GM18867 (cell line): Measurements from ENCODE around the gene SCPEP1.

ENCODE experiments used
- ATAC-seq: cut with Tn5 transposase; IDR thresholded peaks from one replicate; pipeline ENCODE4 v1.9.1; 2021; ENCODE audit warnings: mild to moderate bottlenecking, moderate library complexity; ENCODE audit not compliant: unreplicated experiment

Gene SCPEP1

DNA sequence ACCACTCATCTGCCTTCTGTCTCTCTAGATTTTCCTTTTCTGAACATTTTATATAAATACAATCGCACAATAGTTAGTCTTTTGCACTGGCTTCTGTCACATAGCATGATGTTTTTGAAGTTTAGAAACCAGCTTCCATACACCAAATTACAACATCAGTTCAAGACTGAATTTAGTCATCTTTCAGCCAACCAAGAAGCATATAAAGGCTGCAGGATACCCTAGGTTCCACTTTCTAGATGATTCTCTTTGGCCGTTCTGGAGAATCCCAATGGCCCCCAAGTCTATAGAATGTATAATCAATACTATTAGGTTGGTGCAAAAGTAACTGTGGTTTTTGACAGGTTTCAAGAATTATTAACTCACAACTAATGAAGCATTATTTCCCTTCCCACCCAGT lies 19.4 kb downstream of the SCPEP1 start:
- no peak for ATAC-seq

DNA sequence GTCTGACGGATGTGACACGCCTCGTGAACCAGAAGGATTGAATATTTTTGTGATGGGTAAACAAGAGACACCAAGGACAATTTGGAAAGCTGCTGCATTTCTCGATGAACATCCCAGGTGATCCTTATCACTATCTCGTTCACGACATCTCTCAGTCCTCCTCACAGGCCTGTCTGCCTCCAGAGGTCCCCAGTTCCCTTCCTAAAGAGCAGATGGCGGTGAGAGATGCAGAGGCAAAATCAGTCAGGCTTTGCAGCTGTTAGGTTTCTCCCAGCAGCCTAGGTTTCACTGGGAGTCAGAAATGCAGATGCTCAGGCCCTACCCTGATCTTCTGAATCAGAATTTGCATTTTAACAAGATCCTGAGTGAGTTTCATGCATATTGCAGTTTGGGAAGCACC lies 23.6 kb downstream of the SCPEP1 start:
- no peak for ATAC-seq

- ATAC-seq: no peak
Measured at GRCh38 chr17:57002904-57003303, 25.0 kb downstream of the SCPEP1 start.

DNA sequence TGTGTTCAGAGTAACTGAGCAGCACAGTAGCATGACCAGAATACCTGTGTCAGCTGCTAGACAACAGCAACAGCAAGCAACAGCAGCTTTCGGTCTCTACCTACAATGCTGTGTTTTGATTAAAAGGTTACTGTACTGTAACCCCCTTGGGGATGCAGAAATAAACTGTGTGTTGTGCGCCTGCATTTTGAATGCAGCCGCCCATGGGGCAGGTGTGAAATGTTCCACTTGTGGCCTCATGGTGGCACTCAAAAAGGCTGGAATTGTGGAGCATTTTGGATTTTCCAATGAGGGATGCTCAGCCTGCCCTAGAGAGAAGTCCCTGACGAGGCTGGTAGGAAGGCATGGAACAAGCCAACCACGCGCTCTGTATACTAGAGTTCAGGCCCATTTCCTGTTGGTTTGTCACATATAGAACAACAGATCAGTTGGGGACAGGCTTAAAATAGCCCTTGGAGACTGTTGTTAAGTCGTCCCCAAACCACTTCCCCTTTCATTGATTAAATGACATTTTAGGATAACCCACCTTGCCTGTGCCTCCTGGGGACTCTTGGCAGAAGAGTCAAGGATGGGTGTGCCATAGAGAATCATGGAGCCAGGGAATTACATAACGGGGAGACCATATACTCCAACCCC lies 27.1 kb downstream of the SCPEP1 start:
- ATAC-seq: peak; percentile 78

- no peak for ATAC-seq
Measured at GRCh38 chr17:57006040-57006439, 28.1 kb downstream of the SCPEP1 start.

- ATAC-seq: no peak
Measured at GRCh38 chr17:57008958-57009357, 31.0 kb downstream of the SCPEP1 start.

GRCh38 chr17:57009737-57010445 lies 32.0 kb downstream of the SCPEP1 start:
- ATAC-seq: peak; percentile 54

DNA sequence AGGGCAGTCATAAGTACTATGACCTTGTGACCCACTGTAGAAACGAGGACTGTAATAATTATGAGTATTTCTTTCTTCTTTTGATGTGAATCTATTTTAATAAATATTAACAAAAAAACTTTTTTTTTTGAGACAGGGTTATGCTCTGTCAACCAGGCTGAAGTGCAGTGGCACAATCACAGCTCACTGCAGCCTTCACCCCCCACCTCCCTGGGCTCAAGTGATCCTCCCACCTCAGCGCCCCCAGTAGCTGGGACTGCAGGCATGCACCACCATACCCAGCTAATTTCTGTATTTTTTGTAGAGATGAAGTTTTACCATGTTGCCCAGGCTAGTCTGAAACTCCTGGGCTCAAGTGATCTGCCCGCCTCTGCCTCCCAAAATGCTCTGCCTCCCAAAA lies 32.6 kb downstream of the SCPEP1 start:
- no peak for ATAC-seq

DNA sequence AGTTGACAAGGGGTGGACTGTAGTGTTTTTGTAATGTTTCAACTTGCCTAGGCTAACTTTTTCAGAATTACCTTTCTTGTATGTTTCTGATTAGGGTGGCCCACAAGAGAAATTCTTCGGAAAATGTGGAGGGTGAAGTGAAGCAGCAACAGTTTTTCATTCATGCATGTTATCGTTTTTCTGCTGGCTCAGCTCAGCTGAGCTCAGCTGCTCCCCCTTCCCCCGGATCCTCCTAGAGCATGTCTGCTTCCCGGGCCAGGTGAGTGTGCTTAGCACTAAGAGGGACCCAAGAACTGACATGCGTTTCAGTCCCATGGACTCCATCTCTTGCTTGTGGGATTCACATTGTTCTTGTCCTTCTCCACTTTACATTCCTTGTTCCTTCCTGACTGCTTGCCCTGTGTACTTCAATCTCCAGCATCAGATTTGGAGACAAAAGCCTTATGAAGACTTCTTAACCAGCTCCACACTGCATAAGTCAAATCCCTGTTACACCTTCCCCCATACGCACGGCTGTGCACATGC lies 33.6 kb downstream of the SCPEP1 start:
- no peak for ATAC-seq

GRCh38 chr17:57016071-57016763 lies 38.3 kb downstream of the SCPEP1 start:
- no peak for ATAC-seq

DNA sequence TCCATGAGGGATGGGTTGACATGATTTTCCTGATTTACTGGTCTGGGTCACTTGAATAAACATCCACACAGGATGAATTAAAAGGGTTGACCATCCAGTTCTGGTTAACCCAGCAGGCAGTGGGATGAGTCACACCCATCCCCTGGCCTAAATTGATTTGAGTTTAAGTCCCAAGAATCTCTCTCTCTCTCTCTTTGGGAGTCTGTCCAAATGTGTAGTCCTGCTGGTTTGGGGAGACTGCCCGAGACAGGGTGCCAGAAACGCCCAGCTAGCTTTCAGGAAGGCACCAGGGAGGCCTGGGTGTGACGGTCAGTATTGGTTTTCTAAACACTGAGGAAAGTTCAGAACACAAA lies 38.8 kb downstream of the SCPEP1 start:
- no peak for ATAC-seq

GRCh38 chr17:57017625-57018024 lies 39.7 kb downstream of the SCPEP1 start:
- no peak for ATAC-seq

- no peak for ATAC-seq
Measured at GRCh38 chr17:57020208-57020607, 42.3 kb downstream of the SCPEP1 start.

DNA sequence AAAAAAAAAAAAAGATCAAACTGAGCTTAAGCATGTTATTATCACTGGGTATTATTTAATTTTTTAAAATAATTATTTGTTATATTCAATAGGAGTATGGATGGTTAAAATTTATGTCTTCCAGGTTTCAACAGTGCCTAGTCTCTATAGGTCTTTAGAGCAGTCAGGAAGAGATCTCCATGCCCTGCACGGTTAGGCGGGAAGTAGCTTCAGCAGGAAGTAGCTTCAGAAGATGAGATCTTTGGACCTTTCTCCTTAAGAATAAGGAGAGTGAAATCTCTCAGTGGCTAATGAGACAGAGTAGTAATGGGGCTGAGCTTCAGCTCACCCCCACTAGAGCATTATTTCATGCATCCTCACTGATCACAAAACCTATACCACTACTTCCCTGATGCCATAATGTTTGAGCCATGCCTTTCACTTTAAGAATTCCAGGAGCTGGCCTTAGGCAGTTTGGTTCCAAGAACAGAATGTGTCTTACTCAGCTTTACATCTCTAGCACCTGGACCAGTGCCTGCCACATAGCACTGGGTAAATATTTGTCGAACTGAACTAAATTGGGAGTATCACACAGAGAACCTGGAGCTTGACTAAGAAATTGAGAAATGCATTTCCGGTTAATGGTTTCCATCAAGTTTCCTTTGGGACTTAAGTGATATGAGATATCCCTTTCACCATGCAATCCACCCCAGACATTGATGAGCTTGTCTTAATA lies 43.5 kb downstream of the SCPEP1 start:
- ATAC-seq: no peak

GRCh38 chr17:57025876-57026275 lies 47.9 kb downstream of the SCPEP1 start:
- no peak for ATAC-seq

GRCh38 chr17:57027852-57028251 lies 49.9 kb downstream of the SCPEP1 start:
- ATAC-seq: no peak

- no peak for ATAC-seq
Measured at GRCh38 chr17:57032343-57032742, 54.4 kb downstream of the SCPEP1 start.

GRCh38 chr17:57033296-57033695 lies 55.4 kb downstream of the SCPEP1 start:
- ATAC-seq: no peak

DNA sequence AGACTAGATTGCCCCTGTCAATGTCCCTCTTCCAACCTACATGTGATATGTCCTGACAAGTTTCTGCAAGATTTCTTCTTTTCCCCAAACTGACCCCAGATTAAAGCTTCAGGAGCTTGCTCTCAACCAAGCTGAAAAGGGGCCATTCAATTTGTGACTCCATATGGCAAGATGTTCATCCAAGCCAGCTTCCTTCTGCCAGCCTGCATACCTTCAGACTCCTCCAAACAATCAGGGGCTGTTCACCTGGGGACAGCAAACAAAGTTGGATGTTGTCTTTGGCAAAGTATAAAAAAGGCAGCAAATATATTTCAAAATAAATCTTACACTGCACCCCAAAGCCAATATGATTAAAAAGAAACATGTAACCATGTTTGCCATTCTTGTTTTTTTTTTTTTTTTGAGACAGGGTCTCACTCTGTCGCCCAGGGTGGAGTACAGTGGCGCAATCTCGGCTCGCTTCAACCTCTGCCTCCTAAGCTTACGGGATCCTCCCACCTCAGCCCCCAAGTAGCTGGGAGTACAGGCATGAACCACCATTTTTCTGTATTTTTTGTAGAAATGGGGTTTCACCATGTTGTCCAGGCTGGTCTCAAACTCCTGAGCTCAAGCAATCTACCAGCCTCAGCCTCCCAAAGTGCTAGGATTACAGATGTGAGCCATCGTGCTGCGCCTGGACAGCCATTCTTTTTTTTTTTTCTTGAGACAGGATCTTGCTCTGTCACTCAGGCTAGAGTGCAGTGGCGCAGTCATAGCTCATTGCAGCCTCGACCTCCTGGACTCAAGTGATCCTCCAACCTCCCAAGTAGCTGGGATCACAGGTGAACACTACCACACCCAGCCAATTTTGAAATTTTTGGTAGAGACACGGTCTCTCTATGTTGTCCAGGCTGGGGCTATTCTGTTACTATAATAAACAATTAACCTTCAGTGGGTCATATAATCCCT lies 57.1 kb downstream of the SCPEP1 start:
- no peak for ATAC-seq

DNA sequence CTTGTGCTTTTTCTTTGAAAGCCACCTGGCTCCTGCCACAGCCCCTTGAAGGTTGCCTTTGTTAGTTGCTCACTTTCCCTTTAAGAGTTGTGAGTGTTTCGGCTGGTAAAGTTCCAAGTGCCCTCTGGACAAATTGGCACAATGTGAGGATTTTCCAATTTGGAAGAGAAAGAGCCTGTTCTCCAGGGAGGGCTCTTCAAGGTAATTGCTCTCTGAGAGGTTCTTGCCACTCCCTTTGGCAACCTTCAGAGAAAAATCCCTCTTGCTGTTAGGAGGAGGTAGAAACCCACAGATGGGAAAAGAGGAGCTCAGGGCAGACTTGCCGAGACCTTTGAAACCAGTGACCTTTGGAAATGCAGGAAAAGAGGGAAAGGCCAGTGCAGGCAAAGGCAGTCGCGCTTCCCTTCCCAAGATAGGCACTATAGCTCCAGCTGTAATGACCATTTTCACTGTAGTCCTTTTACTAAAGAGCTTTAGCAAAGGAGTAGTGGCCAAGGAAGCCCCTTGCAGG lies 58.1 kb downstream of the SCPEP1 start:
- no peak for ATAC-seq
